Renal cortical epithelial cell (primary cell): ENCODE results near the gene CCDC24. TPM values are rescaled to one million over a fixed set of nuclear protein-coding genes. Genes with fewer than 3 reads are reported as not detected.

ENCODE experiments used
- DNase-seq: peaks from one replicate; pipeline ENCODE4 v3.0.0-alpha.2; 2011; ENCODE audit warnings: low read depth
- total RNA-seq: library from RNA; depleted of rRNA; stranded (reverse); fragments of >200 nt; gene quantifications from 2 replicates; pipeline ENCODE4 v1.2.3, GENCODE V29; 2014

Gene CCDC24
- total RNA-seq, 1 donor from 2014 or later, result 6.5 TPM

DNA sequence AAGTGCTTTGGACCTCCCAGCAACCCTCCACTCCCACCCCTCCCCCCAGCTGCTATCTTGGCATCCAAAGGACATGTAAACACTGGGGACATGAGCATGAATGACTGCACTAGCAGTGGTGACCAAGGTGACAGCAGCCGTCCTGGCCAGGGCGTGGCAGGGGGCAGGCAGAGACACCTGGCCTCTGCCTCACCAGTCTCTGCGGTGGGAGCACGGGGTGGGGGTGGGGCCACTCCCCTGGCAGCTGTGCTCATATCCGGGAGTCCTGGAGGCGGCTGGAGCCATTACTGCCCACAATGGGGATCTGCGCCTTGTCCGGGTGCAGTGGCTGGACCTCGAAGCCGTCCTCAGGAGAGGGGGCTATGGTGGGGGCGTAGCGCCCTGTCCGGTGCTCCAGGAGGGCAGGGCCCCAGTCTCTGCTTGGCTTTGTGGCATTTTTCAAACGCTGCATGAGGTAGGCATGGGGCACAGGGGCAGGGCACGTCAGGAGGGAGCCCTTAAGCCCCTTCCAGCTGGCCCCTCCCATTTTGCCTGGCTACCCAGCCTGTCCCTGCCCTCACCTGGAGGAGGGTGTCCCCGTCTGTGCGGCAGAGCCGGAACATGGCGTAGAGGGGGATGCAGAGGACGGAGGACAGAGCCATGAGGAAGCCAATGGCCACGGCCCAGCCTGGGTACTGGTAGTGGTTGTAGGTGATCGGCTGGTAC is 6.0 kb downstream of the CCDC24 start:
- DNase-seq, result no peak

- DNase-seq, result no peak
Measured at GRCh38 chr1:43998000-43998378, 6.6 kb downstream of the CCDC24 start.

DNA sequence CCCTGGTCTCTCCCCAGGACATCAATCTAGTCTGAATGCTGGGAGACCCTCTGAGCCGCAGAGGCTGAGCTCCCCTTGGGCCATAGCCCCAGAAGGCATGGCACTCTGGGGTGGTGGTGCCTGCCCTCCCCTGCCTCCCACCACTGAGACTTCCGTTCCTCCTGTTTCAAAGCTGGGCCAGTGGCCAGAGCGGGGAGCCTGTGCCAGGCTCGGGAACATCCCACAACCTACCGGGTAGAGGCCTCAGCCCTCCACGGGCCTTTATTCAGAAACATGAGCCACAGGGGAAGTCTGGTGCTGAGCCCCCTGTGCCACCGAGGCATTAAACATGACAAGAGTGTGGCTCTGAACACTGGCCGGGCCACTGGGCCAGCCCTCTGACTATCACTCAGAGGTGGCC is 8.1 kb downstream of the CCDC24 start:
- no peak for DNase-seq

GRCh38 chr1:44000122-44000665 is 8.8 kb downstream of the CCDC24 start:
- peak; percentile 23 for DNase-seq

DNA sequence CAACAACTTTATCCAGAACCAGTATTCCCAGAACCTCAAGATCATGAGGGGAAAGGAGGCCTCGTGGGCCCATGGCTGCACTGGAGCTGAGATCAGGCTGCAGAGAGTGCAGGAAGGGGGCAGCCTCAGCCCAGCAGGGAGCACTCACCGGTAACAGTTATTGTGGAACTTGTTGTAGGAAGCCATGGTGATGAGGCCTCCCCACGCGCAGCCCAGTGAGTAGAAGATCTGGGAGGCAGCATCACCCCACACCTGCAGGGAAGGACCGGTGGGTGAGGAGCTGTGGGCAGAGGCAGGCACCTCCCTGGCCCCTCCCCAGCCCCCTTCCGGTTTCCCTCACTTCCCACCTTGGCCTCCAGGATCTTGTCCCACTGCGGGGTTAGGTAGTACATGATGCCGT is 10.8 kb downstream of the CCDC24 start:
- DNase-seq, result no peak

- DNase-seq, result no peak
Measured at GRCh38 chr1:44002606-44003157, 11.3 kb downstream of the CCDC24 start.

DNA sequence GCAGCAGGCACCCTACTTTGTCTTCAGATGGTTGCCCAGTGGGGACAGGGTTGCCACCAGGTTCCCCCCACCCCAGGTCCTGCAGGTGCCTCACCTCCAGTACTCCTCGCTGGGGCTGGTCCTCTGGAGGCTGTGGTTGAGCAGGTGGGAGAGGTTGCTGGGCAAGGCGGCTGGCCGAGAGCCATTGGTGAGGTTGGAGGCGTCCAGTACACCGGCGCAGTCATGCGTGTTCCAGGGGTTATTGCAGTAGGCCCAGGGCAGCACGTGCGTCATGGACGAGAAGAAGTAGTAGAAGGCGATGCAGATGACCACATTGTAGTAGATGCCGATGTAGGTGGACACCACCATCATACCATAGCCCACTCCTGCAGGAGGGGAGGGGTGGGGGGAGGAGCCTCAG is 16.9 kb downstream of the CCDC24 start:
- DNase-seq, result no peak

DNA sequence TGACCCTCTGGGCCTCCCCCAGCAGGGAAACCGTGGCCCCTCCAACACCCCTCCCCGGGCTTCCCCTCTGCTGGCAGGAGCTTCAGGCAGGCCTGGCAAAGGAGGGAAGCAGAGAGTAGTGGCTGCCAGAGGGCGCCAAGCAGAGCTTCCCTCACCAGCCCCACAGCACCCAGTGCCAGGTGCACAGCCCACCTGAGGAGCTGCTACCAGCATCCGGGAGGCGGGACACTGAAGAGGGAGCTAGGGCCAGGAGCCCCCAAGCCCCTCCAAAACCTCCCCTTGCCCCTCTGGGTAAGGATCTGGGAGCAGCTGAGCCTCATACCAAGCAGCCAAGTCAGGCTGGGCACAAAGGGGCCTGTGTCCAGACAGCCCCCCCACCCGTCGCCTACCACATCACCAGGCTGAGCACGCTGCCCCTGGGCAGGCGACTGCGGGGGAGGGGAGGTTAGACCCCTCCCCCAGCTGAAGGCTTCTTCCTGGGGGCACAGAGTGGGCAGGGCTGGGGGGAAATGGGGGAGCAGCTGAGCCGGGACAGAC is 19.6 kb downstream of the CCDC24 start:
- DNase-seq, result no peak

DNA sequence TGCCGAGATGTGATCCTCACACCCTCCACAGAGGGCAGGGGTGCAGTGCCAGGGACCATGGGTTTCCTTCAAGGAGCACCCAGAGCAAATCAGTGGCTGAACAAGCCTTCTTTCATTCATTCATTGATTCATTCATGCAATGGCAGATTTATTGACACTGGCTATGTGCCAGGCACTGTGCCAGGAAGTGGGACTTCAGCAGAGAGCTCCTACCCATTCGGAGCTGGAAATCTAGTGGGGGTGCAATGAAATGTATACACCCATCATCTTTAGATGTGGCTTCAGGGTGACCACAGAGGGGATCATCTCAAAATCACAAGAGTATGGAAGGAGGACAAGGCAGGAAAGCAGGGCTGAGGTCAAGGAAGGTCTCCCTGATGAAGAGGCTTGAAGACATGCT is 21.0 kb downstream of the CCDC24 start:
- DNase-seq, result no peak

DNA sequence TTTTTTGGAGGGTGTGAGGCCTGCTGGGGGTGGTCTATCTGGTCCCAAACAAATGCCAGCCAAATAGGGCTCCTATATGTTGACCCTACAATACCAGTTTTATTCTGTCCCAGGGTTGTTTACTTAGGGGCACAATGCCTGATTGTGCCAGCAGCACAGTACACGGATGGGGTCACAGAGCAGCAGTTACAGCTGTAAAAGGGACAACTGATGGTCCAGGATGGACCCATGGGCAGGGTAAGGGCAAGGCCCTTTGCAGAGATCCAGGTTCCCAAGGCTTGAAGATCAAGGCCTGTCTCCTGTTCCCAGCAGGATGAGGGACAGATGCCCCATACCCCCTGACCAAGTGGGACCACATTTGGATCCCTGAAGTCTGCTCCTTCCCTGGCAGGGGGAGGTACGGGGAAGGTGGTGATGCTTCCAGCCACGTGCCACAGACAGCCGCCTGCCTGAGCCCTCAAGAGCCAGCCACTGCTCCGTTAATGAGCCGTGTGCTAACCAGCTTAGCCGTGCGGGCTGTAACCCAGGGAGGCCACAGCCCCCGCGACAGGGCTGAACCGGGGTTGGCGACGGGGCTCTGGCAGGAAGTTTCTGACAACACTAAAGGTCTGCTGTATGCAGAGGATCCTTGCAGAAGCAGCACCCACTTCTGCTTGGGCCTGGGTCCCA is 21.7 kb downstream of the CCDC24 start:
- DNase-seq, result no peak

DNA sequence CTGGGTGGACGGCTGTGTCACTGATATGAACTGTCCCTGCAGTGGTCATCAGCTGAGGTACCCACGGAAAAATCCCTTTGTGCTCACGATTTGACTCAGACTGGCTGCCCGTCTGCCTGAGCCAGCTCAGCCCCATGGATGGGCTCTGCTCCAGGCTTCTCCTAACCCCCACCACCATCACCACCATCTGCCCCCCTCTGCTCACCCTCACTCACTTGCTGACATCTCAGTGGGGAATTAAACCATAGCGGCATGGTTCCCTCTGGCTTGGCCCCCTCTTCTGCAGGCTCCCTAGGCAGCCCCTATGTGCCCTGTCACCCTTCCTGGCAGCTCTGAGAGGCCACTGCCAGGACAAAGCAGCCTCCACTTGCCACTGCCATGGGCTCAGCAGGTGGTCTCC is 22.6 kb downstream of the CCDC24 start:
- DNase-seq, result no peak

- no peak for DNase-seq
Measured at GRCh38 chr1:44014365-44015104, 23.1 kb downstream of the CCDC24 start.

GRCh38 chr1:44015206-44015605 is 23.8 kb downstream of the CCDC24 start:
- DNase-seq, result no peak

DNA sequence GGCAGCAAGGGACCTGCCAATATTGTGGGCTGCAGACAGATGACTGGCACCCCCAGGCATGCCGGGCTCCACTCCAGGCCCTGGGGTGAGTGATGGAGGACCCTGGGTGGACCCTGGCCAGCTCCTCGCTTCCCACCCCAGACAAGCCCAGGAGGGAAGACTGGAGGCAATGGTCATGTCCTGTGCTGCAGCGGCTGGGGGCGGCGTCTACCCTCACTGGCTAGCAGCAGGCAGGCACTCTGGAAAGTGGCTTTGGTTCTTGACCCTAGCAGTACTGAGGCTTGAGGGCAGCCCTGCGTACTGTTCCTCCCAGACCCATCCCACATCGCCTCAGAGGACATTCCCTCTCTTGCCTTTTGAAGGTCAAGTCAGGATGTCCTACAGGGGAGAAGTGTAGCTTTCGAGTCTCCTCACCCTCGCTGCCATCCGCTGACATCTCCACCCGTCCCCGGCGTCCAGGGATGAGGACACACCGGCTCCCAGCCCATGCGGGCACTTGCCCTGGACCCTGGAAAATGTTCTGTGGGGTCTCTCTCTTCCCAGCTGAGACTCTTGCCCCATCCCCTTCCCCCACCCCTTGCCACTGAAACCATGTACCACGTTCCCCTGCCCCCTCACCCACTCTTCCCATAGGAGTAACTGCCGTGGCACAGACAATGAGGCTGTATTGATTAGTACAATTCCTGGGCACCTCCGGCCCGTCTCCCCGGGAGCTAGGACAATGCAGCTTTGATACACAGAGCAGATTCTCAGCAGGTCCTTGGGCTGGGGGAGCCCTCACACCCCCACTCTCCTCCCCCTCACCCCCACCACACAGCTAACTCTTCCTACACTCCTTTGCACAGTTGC is 24.9 kb downstream of the CCDC24 start:
- DNase-seq, result no peak

GRCh38 chr1:44016890-44017400 is 25.5 kb downstream of the CCDC24 start:
- no peak for DNase-seq

DNA sequence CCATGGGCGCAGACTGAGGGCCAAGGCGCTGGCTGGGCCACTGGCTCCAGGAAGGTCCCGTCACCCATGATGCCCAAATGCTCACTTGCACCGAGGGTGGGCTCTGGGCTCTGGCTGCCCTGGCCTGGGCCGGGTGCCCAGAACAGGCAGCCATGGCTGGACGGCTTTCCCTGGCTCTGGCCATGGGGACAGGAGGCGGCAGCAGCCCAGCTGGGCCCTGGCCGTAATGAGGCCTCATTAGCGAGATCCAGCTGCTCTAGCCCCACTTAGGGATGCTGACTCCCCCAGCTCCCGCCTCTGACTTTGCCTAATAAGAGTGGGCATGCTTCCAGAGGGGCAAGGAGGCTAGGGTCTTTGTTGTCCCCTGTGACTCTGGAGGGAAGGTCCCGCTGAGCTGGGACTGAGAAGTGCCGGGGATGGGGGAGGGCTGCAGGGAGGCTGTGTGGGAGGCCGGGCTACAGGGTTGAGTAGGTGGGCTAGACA is 28.1 kb downstream of the CCDC24 start:
- no peak for DNase-seq

DNA sequence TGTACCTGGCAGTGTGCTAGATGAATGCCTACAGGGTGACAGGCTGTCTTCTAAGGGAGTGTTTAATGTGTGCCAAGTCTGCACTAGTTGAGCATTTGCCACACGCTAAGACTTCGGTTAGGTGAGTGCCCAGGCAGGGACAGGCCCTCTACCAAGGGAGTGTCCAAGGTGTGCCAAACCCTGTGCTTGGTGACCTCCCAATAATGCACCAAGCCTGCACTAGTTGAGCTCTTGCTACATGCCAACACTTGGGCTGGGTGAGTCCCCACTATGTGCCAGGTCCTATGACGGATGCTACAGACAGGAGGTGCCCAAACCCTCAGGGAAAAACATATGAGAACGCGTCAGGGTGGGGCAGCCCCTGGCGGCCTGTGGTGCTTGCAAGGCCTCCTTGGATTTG is 29.1 kb downstream of the CCDC24 start:
- DNase-seq, result no peak

DNA sequence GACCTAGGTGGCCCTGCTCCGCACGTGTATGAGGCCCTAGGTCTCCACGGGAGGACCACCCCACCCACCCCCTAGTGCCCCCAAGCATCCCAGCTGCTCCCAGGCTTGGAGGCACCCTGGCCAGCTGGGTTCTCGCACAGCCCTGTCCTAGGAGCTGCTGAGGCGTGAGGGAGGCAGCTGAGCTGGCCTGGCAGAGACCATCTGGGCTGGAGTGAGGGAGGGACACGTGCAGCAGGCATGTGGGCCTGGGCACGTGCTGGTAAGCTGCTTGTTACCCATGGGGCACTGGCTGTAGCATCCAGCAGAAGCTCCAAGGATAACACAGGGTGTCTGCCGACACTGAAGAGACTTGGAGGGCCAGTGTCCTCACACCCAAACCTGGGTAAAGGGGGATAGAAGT is 29.8 kb downstream of the CCDC24 start:
- no peak for DNase-seq

DNA sequence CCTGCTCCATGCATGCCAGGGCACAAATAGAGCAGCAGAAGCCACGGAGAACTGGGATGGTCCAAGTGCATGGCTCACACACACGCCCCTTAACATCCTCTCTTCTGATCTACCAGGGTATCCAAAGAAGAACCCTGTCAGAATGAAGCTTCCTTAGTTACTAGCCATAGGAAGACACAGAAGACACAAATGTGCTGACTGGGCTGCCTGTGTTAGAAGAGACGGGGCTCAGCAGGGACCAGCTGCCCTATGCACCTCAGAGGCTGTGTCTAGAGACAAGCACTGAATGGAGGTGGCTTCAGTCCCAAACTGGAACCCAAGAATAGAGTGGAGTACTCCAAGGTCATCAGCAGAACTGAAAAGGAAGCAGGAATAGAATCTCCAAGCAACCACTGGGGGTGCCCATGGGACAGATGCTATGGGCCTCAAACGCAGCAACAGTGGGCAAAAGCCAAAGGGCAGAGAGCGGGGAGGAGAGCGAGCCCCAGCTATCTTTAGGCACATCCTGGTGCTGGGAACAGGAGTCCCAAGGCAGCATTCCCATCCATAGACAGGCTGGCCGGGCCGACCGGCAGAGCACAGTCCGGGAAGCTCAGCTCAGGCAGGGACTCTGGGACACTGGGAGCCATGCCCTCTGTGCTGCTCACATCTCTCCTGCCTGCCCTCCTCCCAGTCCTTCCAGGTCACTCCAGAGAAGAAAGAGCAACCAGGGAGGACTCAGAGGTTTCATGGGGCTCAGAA is 30.4 kb downstream of the CCDC24 start:
- DNase-seq, result no peak
